Endothelial cell of umbilical vein (primary cell): ENCODE measurements around the gene RBM4. TPM values are rescaled to one million over a fixed set of nuclear protein-coding genes. Genes with fewer than 3 reads are reported as not detected.

Experiments used
- BruUV-seq: library from RNA; stranded (reverse); fragments of 400-500 nt; replicated peaks from 2 replicates; lab custom pipeline; 2021; lab: Mats Ljungman, UMichigan
- CTCF ChIA-PET: fragments of 300-600, 350-600 bp; sonication (Branson Sonifier 250); formaldehyde crosslinking; loops from one replicate; lab custom pipeline; 2021; ENCODE audit warnings: antibody characterized with exemption, inconsistent platforms; lab: Charles Lee
- POLR2A ChIA-PET: fragments of 300-600, 350-600 bp; sonication (Branson Sonifier 250); formaldehyde crosslinking; loops from one replicate; lab custom pipeline; 2021; ENCODE audit warnings: antibody characterized with exemption, inconsistent platforms; lab: Charles Lee
- DNase-seq: peaks from one replicate; pipeline ENCODE4 v3.0.0-alpha.2; 2011; ENCODE audit warnings: low read depth, low spot score
- FAIRE-seq: peaks from 2 replicates; lab custom pipeline; 2011; peaks lifted over from hg19 to GRCh38; lab: Jason Lieb, UNC
- H2AFZ ChIP-seq: 2 replicates; pipeline ENCODE4 v1.6.0; 2012; ENCODE audit warnings: low read depth, low read length, control low read depth, inconsistent platforms
- H3K27ac ChIP-seq: 2 replicates; pipeline ENCODE4 v1.5.1; 2011; ENCODE audit warnings: low read depth, mild to moderate bottlenecking, control low read depth, low read length, moderate library complexity; ENCODE audit not compliant: insufficient read depth
- H3K27me3 ChIP-seq, 2 experiments: 2 replicates each; pipeline versions ENCODE4 v1.6.0 to v1.6.1; 2011; ENCODE audit warnings: low read length in 2 of 2, mixed read lengths in 1 of 2; ENCODE audit not compliant: control insufficient read depth in 2 of 2, insufficient read depth in 2 of 2
- H3K36me3 ChIP-seq, 2 experiments: 2 replicates in 1 of 2; 3 replicates in 1 of 2; pipeline ENCODE4 v1.5.1; 2011; ENCODE audit warnings: low read length in 2 of 2, mild to moderate bottlenecking in 1 of 2, moderate library complexity in 1 of 2; ENCODE audit not compliant: control insufficient read depth in 2 of 2, insufficient read depth in 2 of 2; ENCODE audit errors: extremely low read depth in 1 of 2
- H3K4me1 ChIP-seq: 3 replicates; pipeline ENCODE4 v1.5.1; 2011; ENCODE audit warnings: mild to moderate bottlenecking, low read length; ENCODE audit not compliant: control insufficient read depth, insufficient read depth; ENCODE audit errors: extremely low read depth
- H3K4me2 ChIP-seq: 2 replicates; pipeline ENCODE4 v1.6.1; 2011; ENCODE audit warnings: low read length, control low read depth, mixed read lengths; ENCODE audit not compliant: insufficient read depth
- H3K4me3 ChIP-seq, 3 experiments: fragments of 200-600 bp in 1 of 3; sonication (generic), shearing (Covaris generic) in 1 of 3; replicated peaks in 1 of 3; 2 replicates each; pipeline ENCODE4 v1.5.1; 2011 to 2016; ENCODE audit warnings: control low read depth in 3 of 3, low read length in 3 of 3, mild to moderate bottlenecking in 2 of 3, inconsistent platforms in 1 of 3, low read depth in 1 of 3, moderate library complexity in 1 of 3; ENCODE audit not compliant: insufficient read depth in 1 of 3
- H3K79me2 ChIP-seq: 2 replicates; pipeline ENCODE4 v1.6.0; 2012; ENCODE audit warnings: low read length, inconsistent platforms; ENCODE audit not compliant: control insufficient read depth, insufficient read depth
- H3K9ac ChIP-seq: replicated peaks from 2 replicates; pipeline ENCODE3; 2011; ENCODE audit warnings: low read length, control low read depth; ENCODE audit not compliant: insufficient read depth; ENCODE audit errors: extremely low read depth
- H3K9me1 ChIP-seq: replicated peaks from 3 replicates; pipeline ENCODE4 v1.6.0; 2011; ENCODE audit warnings: mild to moderate bottlenecking, low read length; ENCODE audit not compliant: control insufficient read depth, insufficient read depth; ENCODE audit errors: extremely low read depth
- H3K9me3 ChIP-seq: replicated peaks from 2 replicates; pipeline ENCODE4 v1.5.1; 2012; ENCODE audit warnings: low read length, inconsistent platforms; ENCODE audit not compliant: control insufficient read depth, insufficient read depth
- H4K20me1 ChIP-seq: replicated peaks from 2 replicates; pipeline ENCODE3; 2011; ENCODE audit warnings: mild to moderate bottlenecking, low read length; ENCODE audit not compliant: control insufficient read depth, insufficient read depth; ENCODE audit errors: extremely low read depth
- CTCF ChIP-seq, 2 donors: IDR thresholded peaks; 1 replicate in 1 of 2; 2 replicates in 1 of 2; pipeline ENCODE4 v1.5.1; 2011; ENCODE audit warnings: low read length in 2 of 2, mild to moderate bottlenecking in 2 of 2, moderate library complexity in 2 of 2, control low read depth in 1 of 2, inconsistent platforms in 1 of 2, low read depth in 1 of 2; ENCODE audit not compliant: insufficient read depth in 1 of 2; ENCODE audit errors: extremely low read depth in 1 of 2
- EZH2 ChIP-seq: IDR thresholded peaks from 2 replicates; pipeline ENCODE4 v1.6.1; 2012; ENCODE audit warnings: borderline replicate concordance, low read depth, mild to moderate bottlenecking, moderate library complexity, low read length, inconsistent platforms; ENCODE audit not compliant: severe bottlenecking
- FOS ChIP-seq: IDR thresholded peaks from 2 replicates; pipeline ENCODE4 v1.6.1; 2011; ENCODE audit warnings: mild to moderate bottlenecking, low read length, moderate library complexity, borderline replicate concordance; ENCODE audit not compliant: insufficient read depth
- GATA2 ChIP-seq: IDR thresholded peaks from 2 replicates; pipeline ENCODE4 v1.7.0; 2011; ENCODE audit warnings: low read depth, mild to moderate bottlenecking, moderate library complexity, mixed read lengths, low read length; ENCODE audit not compliant: insufficient read length, insufficient read depth
- JUN ChIP-seq: IDR thresholded peaks from 2 replicates; pipeline ENCODE4 v1.6.1; 2011; ENCODE audit warnings: borderline replicate concordance, low read depth; ENCODE audit not compliant: insufficient read length, insufficient read depth
- MYC ChIP-seq: IDR thresholded peaks from one replicate; pipeline ENCODE4 v1.6.1; 2011; ENCODE audit warnings: mild to moderate bottlenecking, low read depth, low read length
- POLR2A ChIP-seq: IDR thresholded peaks from 2 replicates; pipeline ENCODE4 v1.6.1; 2012; ENCODE audit warnings: low read depth, mild to moderate bottlenecking, control low read depth, low read length
- POLR2AphosphoS5 ChIP-seq: IDR thresholded peaks from 2 replicates; pipeline ENCODE4 v1.6.1; 2012; ENCODE audit warnings: low read depth, mild to moderate bottlenecking, control low read depth, low read length, moderate library complexity; ENCODE audit not compliant: insufficient read depth
- dilution Hi-C: fragments of 300-500 bp; cut with MboI; formaldehyde crosslinking; loops from one replicate; pipeline ENCODE4 v1.15.0; 2019; ENCODE audit warnings: low sequenced_read_pairs; ENCODE audit not compliant: extremely low pct_ligation_motif_present
- intact Hi-C: fragments of 100-400 bp; cut with micrococcal nuclease; formaldehyde crosslinking; loops from one replicate; pipeline ENCODE4 v1.10.0; 2022
- polyA plus RNA-seq, 4 experiments: library from polyadenylated mRNA; depleted of rRNA in 3 of 4; stranded (reverse) in 3 of 4; unstranded in 1 of 4; fragments of >200 nt; gene quantifications; 2 replicates each; pipeline versions ENCODE4 v1.2.1 to v1.2.3, GENCODE V29; 2011 to 2012; ENCODE audit warnings: missing spikeins in 1 of 4
- total RNA-seq: library from RNA; stranded (reverse); gene quantifications from 2 replicates; pipeline ENCODE4 v1.2.3, GENCODE V29; 2021
- TF ChIP-seq, protein P1 (sequence below): IDR thresholded peaks from 2 replicates; pipeline ENCODE4 v1.6.1; 2011; ENCODE audit not compliant: insufficient read depth, insufficient read length

RBM4 gene
- total and polyA plus RNA-seq, 2 donors (not counting 3 experiments of a cell fraction or from before 2014, with no cell fraction given) = 153 to 361 TPM

DNA sequence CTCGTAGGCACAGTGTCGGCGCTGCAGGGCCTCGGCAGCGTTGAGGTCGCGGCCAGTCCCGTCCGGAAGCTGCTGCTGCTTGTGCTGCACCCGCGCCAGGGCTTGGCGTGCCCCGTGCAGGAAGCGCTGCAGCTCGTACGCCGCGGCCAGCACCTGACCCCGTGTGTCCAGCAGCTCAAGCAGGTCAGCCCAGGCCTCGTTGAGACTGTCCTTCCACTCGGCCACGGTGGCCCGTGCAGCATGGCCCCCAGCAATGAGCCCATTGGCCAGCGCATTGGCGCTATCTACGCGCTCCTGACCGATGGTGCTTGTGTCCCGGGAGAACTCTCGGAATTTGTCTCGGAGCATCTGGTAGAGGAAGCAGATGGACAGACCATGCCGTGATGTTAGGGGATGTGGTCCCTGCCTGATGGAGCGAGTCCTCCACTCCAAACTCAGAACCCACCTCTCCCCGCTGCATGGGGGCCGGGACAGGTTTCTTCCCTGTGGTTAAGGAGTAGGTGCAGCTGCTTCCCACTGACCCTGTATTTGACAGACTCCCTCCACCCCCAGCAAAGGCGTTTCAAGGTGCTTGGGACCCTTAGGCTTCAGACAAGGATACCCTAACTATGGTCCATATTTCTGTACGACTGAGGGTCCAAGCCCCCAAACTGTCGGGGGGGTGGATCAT is 52.9 kb downstream of the RBM4 start:
- TF ChIP-seq POLR2A (no peak), EZH2 (no peak), POLR2AphosphoS5 (no peak), GATA2 (no peak), CTCF (IDR thresholded peaks at IDR 0.05; ENCODE audit: extremely low read depth in 1 of 2, insufficient read depth in 1 of 2, low read depth in 1 of 2, low read length in 2 of 2) (no peak), JUN (no peak), MYC (no peak), FOS (no peak)
- TF ChIP-seq, protein P1, sequence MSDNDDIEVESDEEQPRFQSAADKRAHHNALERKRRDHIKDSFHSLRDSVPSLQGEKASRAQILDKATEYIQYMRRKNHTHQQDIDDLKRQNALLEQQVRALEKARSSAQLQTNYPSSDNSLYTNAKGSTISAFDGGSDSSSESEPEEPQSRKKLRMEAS = no peak
- Histone ChIP-seq H3K27me3 (no peaks in the 10 kb centered on the region), H3K27ac (no peak overlapping the region), H3K9me3 (no peaks in the 10 kb centered on the region), H3K4me2 (no peak overlapping the region), H3K9ac (no peak overlapping the region), H3K79me2 (no peaks in the 10 kb centered on the region), H3K4me3 (no peak overlapping the region), H3K4me1 (no peaks in the 10 kb centered on the region), H3K36me3 (no peaks in the 10 kb centered on the region), H3K9me1 (no peaks in the 10 kb centered on the region), H2AFZ (no peak overlapping the region), H4K20me1 (no peaks in the 10 kb centered on the region)
- dilution Hi-C loops = no loop called here
- ChIA-PET POLR2A (no interaction called here), CTCF (interaction anchor here (1.2 to 2.4 kb wide), 2 partner anchors 13 to 285 kb away, joined by 5 to 10 read pairs; no protein-coding TSS in a partner anchor)
- FAIRE-seq (no peak), DNase-seq (no peak)
- no TSS peak for BruUV-seq
- intact Hi-C loops = loop anchor here (5.0 kb wide), 1 partner anchor 56 kb away; no protein-coding TSS in a partner anchor
